H9 (cell line): ENCODE data around the gene ZNF606. TPM values are rescaled to one million over a fixed set of nuclear protein-coding genes. Genes with fewer than 3 reads are reported as not detected.

Experiments
- DNase-seq: peaks from one replicate; pipeline ENCODE4 v3.0.0-alpha.2; 2017
- H2AFZ ChIP-seq: one replicate; pipeline ENCODE4 v1.6.1; 2013; ENCODE audit warnings: mild to moderate bottlenecking, low read length, control low read depth, moderate library complexity
- H2AK5ac ChIP-seq: 2 replicates; pipeline ENCODE4 v1.6.1; 2013; ENCODE audit warnings: low read length, control low read depth, mixed read lengths; ENCODE audit not compliant: insufficient read length
- H2BK120ac ChIP-seq: one replicate; pipeline ENCODE4 v1.6.1; 2013; ENCODE audit warnings: low read depth, mild to moderate bottlenecking, low read length, control low read depth, inconsistent platforms; ENCODE audit not compliant: poor library complexity, severe bottlenecking
- H2BK12ac ChIP-seq: 2 replicates; pipeline ENCODE4 v1.6.1; 2013; ENCODE audit warnings: low read length, control low read depth, mixed read lengths, low read depth; ENCODE audit not compliant: insufficient read length
- H2BK15ac ChIP-seq: 2 replicates; pipeline ENCODE4 v1.6.1; 2013; ENCODE audit warnings: low read depth, low read length, control low read depth
- H2BK20ac ChIP-seq: one replicate; pipeline ENCODE4 v1.6.1; 2013; ENCODE audit warnings: low read depth, mild to moderate bottlenecking, low read length, control low read depth, inconsistent platforms; ENCODE audit not compliant: poor library complexity, severe bottlenecking
- H2BK5ac ChIP-seq: 2 replicates; pipeline ENCODE4 v1.6.1; 2013; ENCODE audit warnings: low read length, control low read depth, mixed read lengths; ENCODE audit not compliant: insufficient read length
- H3K14ac ChIP-seq: 2 replicates; pipeline ENCODE4 v1.6.1; 2013; ENCODE audit warnings: low read length, control low read depth; ENCODE audit not compliant: insufficient read depth
- H3K18ac ChIP-seq: 2 replicates; pipeline ENCODE4 v1.6.1; 2013; ENCODE audit warnings: low read depth, mild to moderate bottlenecking, mixed read lengths, low read length, control low read depth; ENCODE audit not compliant: insufficient read length
- H3K23ac ChIP-seq: 2 replicates; pipeline ENCODE4 v1.6.1; 2013; ENCODE audit warnings: low read length, control low read depth, mixed read lengths, low read depth; ENCODE audit not compliant: insufficient read length
- H3K23me2 ChIP-seq: 2 replicates; pipeline ENCODE4 v1.6.1; 2013; ENCODE audit warnings: low read depth, mild to moderate bottlenecking, mixed read lengths, low read length, control low read depth; ENCODE audit not compliant: insufficient read length, poor library complexity, severe bottlenecking
- H3K27ac ChIP-seq: 2 replicates; pipeline ENCODE4 v1.5.1; 2013; ENCODE audit warnings: low read length, control low read depth, mixed read lengths, low read depth; ENCODE audit not compliant: insufficient read length
- H3K27me3 ChIP-seq: 2 replicates; pipeline ENCODE4 v1.6.1; 2013; ENCODE audit warnings: low read length, control low read depth, inconsistent platforms; ENCODE audit not compliant: insufficient read depth
- H3K4ac ChIP-seq: 2 replicates; pipeline ENCODE4 v1.6.1; 2013; ENCODE audit warnings: low read depth, mild to moderate bottlenecking, control low read depth, inconsistent platforms, low read length, moderate library complexity
- H3K4me1 ChIP-seq: 2 replicates; pipeline ENCODE4 v1.6.1; 2013; ENCODE audit warnings: low read length, control low read depth, inconsistent platforms; ENCODE audit not compliant: insufficient read depth
- H3K4me2 ChIP-seq: 2 replicates; pipeline ENCODE4 v1.6.1; 2013; ENCODE audit warnings: low read length, control low read depth, mixed read lengths; ENCODE audit not compliant: insufficient read length, insufficient read depth
- H3K56ac ChIP-seq: 2 replicates; pipeline ENCODE4 v1.6.1; 2013; ENCODE audit warnings: low read depth, mild to moderate bottlenecking, mixed read lengths, low read length, control low read depth; ENCODE audit not compliant: insufficient read length
- H3K79me1 ChIP-seq: 2 replicates; pipeline ENCODE4 v1.6.1; 2013; ENCODE audit warnings: low read depth, mild to moderate bottlenecking, moderate library complexity, low read length, control low read depth, inconsistent platforms; ENCODE audit not compliant: insufficient read depth, poor library complexity, severe bottlenecking
- H3K79me2 ChIP-seq: 2 replicates; pipeline ENCODE4 v1.6.1; 2013; ENCODE audit warnings: low read length, control low read depth, inconsistent platforms; ENCODE audit not compliant: insufficient read depth
- H3K9ac ChIP-seq: 2 replicates; pipeline ENCODE4 v1.6.1; 2013; ENCODE audit warnings: low read length, control low read depth, mixed read lengths; ENCODE audit not compliant: insufficient read length; ENCODE audit errors: extremely low read depth
- H3K9me3 ChIP-seq: one replicate; pipeline ENCODE4 v1.6.1; 2013; ENCODE audit warnings: low read depth, low read length, inconsistent platforms; ENCODE audit not compliant: control insufficient read depth
- H3T11ph ChIP-seq: one replicate; pipeline ENCODE4 v1.6.1; 2013; ENCODE audit warnings: mild to moderate bottlenecking, low read length, control low read depth, inconsistent platforms
- H4K20me1 ChIP-seq: one replicate; pipeline ENCODE4 v1.6.1; 2013; ENCODE audit not compliant: control insufficient read depth, insufficient read length, insufficient read depth
- H4K5ac ChIP-seq: 2 replicates; pipeline ENCODE4 v1.6.1; 2013; ENCODE audit warnings: low read depth, mild to moderate bottlenecking, mixed read lengths, low read length, control low read depth; ENCODE audit not compliant: insufficient read length
- H4K8ac ChIP-seq: replicated peaks from 2 replicates; pipeline ENCODE4 v1.6.1; 2013; ENCODE audit warnings: low read length, control low read depth, mixed read lengths, low read depth; ENCODE audit not compliant: insufficient read length
- H4K91ac ChIP-seq: 2 replicates; pipeline ENCODE4 v1.6.1; 2013; ENCODE audit warnings: low read depth, mild to moderate bottlenecking, moderate library complexity, mixed read lengths, low read length, control low read depth; ENCODE audit not compliant: insufficient read length
- H3K27ac Mint-ChIP-seq, 3 experiments: 2 replicates in 2 of 3; 3 replicates in 1 of 3; pipeline ENCODE4 v1.8.0; 2020 to 2021; ENCODE audit warnings: mixed read lengths in 3 of 3, mild to moderate bottlenecking in 1 of 3, moderate library complexity in 1 of 3
- H3K27me3 Mint-ChIP-seq: 2 replicates; pipeline ENCODE4 v1.8.0; 2021; ENCODE audit warnings: low read depth, mild to moderate bottlenecking, moderate library complexity, mixed read lengths
- H3K36me3 Mint-ChIP-seq, 3 experiments: 2 replicates in 2 of 3; 3 replicates in 1 of 3; pipeline ENCODE4 v1.8.0; 2020 to 2021; ENCODE audit warnings: low read depth in 3 of 3, mixed read lengths in 3 of 3; ENCODE audit not compliant: insufficient read depth in 1 of 3
- H3K4me1 Mint-ChIP-seq, 2 experiments: 2 replicates each; pipeline ENCODE4 v1.8.0; 2020; ENCODE audit warnings: mixed read lengths in 2 of 2
- H3K4me3 Mint-ChIP-seq, 2 experiments: 2 replicates in 1 of 2; 3 replicates in 1 of 2; pipeline ENCODE4 v1.8.0; 2020 to 2021; ENCODE audit warnings: mild to moderate bottlenecking in 2 of 2, mixed read lengths in 2 of 2, moderate library complexity in 1 of 2
- H3K9me3 Mint-ChIP-seq, 2 experiments: 2 replicates in 1 of 2; 3 replicates in 1 of 2; pipeline ENCODE4 v1.8.0; 2020; ENCODE audit warnings: mild to moderate bottlenecking in 2 of 2, mixed read lengths in 2 of 2, moderate library complexity in 1 of 2
- CTCF ChIP-seq: fragments of 200-600 bp; sonication (generic); conservative IDR thresholded peaks from 3 replicates; pipeline ENCODE4 v1.8.0; 2021; ENCODE audit warnings: antibody characterized with exemption, mild to moderate bottlenecking
- WGBS: extraction: QIAGEN DNeasy Blood & Tissue Kit; methylation state at CpG from one replicate; pipeline ENCODE4 v1.1.7; 2013; ENCODE audit warnings: missing lambda C conversion rate, low lambda C conversion rate, mixed read lengths; ENCODE audit not compliant: insufficient read length; ENCODE audit errors: extremely low coverage; 5-methylcytosine and 5-hydroxymethylcytosine counted together
- total RNA-seq: library from RNA; stranded (reverse); gene quantifications from 2 replicates; pipeline ENCODE4 v1.2.1, GENCODE V29; 2021

Gene ZNF606
- total RNA-seq, 1 experiment from 2014 or later = 13.4 TPM

GRCh38 chr19:58047672-58048071 lies 45.1 kb upstream of the ZNF606 start:
- Histone ChIP-seq H3K27ac (no peak overlapping the region), H3K4me1 (no peaks in the 10 kb centered on the region), H3K27me3 (no peaks in the 10 kb centered on the region; the same call in 1 of the 2 replicates), H2BK5ac (no peak overlapping the region), H2BK15ac (no peak overlapping the region), H2BK12ac (no peak overlapping the region), H4K5ac (no peak overlapping the region), H3K79me1 (no peaks in the 10 kb centered on the region), H3K23me2 (no peaks in the 10 kb centered on the region), H3K9ac (no peak overlapping the region), H2BK20ac (no peak overlapping the region), H3K9me3 (peaks cover 41% of the 10 kb centered on the region), H3K23ac (no peak overlapping the region), H4K8ac (no peak overlapping the region), H3K14ac (no peak overlapping the region), H2AFZ (no peak overlapping the region), H3K4ac (no peak overlapping the region), H3K4me2 (no peak overlapping the region), H3T11ph (no peak overlapping the region), H2AK5ac (no peak overlapping the region), H3K79me2 (no peaks in the 10 kb centered on the region), H2BK120ac (no peak overlapping the region), H3K18ac (no peak overlapping the region), H3K56ac (no peak overlapping the region), H4K91ac (no peak overlapping the region), H4K20me1 (no peaks in the 10 kb centered on the region)
- Mint-ChIP-seq H3K4me1 (no peaks in the 10 kb centered on the region), H3K27me3 (peaks cover 43% of the 10 kb centered on the region), H3K27ac (no peak overlapping the region), H3K9me3 (peaks cover 78 to 85% of the 10 kb centered on the region in 2 experiments), H3K4me3 (no peak overlapping the region; a peak in 1 of 5 replicates), H3K36me3 (peaks cover 4 to 45% (median 18%) of the 10 kb centered on the region in 3 experiments; a peak in 6 of 7 replicates)
- TF ChIP-seq CTCF = no peak
- WGBS = no CpG with 5 or more reads among the region's 12 CpGs
- DNase-seq = no peak
